GM18909 (cell line): Measurements from ENCODE around the gene C3orf20.
"Not testable (repeated sequence)": the region's sequence is repeated elsewhere in the genome, so short reads cannot be mapped to it uniquely, and the experiment has no call there.

ENCODE experiments used
- ATAC-seq: cut with Tn5 transposase; IDR thresholded peaks from one replicate; pipeline ENCODE4 v1.9.1; 2021; ENCODE audit warnings: mild to moderate bottlenecking; ENCODE audit not compliant: unreplicated experiment, poor library complexity

Gene C3orf20

DNA sequence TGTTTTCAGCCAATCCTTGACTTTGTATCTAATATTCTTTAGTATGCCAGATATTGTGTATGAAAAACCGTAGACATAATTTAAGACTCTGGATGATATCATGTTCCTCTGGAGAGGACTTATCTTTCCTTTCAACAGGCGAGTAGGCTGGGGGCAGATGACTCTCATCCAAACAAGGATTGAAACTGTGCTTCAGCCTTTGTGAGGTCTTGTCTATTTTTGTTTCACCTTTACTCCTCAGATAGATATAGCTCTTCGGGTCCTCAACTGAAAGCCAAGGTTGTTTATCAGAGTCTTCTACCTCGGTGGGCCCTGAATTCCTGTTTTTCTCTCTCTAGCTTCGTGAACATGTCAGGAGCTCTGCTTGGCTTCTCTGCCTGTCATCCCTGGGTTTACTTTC lies 66.0 kb downstream of the C3orf20 start:
- ATAC-seq = no peak

DNA sequence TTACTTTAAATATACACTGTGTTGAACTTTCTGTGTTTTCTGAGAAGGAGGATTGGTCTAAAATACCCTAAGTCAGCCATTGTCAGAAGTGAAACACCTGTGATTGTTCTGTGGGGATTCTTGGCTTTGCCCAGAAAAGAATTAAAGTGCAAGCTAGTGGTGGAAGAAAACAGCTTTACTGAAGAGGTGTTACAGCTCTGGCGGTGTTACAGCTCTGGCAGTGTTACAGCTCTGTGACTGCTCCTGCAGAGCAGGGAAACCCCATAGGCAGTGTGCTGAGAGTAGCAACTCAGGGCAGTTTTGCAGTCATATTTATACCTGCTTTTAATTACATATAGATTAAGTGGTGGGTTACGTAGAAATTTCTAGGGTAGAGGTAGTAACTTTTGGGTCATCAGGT lies 66.6 kb downstream of the C3orf20 start:
- no peak for ATAC-seq

DNA sequence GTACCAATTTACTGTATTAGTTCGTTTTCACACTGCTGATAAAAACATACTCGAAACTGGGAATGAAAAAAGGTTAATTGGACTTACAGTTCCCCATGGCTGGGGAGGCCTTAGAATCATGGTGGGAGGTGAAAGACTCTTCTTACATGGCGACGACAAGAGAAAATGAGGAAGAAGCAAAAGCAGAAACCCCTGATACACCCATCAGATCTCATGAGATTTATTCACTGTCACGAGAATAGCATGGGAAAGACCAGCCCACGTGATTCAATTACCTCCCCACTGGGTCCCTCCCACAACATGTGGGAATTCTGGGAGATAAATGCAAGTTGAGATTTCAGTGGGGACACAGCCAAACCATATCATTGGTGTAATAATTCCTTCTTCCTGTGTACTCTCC lies 69.6 kb downstream of the C3orf20 start:
- no peak for ATAC-seq

DNA sequence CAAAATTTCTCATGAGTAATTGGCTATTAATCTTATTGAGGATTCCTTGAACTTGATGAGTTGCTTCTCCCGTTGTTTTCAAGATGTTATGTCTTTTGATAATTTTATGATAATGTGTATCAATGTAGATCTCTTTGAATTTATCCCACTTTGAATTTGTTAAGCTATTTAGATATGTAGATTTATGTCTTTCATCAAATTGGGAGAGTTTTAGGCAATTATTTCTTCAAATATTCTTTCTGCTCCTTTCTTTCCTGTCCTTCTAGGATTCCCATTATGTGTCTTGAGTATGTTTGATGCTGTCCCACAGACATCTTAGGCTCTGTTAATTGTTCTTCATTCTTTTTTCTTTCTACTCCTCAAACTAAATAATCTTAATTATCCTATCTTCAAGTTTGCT lies 75.7 kb downstream of the C3orf20 start:
- ATAC-seq = no peak

DNA sequence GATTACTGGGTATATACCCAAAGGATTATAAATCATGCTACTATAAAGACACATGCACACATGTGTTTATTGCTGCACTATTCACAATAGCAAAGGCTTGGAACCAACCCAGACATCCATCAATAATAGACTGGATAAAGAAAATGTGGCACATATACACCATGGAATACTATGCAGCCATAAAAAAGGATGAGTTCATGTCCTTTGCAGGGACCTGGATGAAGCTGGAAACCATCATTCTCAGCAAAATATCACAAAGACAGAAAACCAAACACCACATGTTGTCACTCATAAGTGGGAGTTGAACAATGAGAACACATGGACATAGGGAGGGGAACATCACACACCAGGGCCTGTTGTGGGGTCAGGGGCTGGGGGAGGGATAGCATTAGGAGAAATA lies 78.0 kb downstream of the C3orf20 start:
- ATAC-seq = not testable (repeated sequence)

DNA sequence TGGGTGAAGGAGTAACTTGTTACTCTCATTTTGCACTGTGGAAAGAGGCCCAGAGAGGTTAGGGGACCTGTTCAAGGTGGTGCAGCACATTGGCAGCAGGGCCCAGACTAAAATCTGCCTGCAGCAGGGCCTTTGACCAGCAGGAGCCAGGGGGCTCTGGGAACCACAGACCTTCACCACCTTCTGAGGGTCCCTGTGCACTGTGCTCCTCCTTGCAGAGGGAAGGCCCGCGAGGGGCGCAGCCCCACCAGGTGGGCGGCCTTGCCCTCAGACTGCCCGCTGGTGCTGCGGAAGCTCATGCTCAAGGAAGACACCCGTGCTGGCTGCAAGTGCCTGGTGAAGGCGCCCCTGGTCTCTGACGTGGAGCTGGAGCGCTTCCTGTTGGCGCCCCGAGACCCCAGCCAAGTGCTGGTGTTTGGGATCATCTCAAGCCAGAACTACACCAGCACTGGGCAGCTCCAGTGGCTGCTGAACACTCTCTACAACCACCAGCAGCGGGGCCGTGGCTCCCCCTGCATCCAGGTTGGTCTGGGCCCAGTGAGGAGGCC lies 82.3 kb downstream of the C3orf20 start:
- ATAC-seq = no peak

DNA sequence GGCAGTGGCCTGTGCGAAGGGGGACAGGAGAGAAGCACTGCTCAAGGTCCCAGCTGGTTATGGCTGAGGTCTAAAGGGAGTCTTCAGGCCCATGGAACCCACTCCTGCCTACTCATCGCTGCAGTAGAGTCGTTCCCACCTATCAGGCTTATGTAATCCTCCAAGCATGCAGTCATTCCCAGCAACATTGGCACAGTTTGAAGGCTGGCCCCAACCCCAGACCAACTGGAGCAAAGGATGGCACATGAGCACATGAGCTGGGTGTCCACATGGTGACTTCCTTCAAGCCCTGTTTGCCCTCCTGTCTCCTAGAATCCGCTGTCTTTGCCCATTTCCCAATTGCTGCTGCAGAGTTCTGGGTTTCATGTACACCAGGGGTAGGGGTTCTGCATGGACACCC lies 83.4 kb downstream of the C3orf20 start:
- ATAC-seq = no peak

DNA sequence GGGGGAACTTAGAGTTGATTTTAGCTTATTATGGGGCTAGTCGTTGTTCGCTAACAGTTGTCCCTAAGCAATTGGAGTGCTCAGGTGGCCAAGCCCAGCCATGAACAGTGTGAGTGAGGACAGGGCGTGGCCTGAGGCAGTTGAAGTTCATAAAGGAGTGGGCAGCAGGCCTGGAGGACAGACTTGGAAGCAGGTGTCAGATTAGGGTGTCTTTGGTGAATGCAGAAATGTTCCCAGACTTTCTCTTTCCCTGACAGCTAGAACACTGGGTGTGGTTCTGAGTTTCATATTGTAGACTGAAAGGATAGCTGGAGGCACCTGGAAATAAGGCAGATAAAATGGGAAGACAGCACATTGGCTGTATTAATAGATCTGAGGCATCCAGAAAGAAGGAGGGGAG lies 84.0 kb downstream of the C3orf20 start:
- no peak for ATAC-seq

DNA sequence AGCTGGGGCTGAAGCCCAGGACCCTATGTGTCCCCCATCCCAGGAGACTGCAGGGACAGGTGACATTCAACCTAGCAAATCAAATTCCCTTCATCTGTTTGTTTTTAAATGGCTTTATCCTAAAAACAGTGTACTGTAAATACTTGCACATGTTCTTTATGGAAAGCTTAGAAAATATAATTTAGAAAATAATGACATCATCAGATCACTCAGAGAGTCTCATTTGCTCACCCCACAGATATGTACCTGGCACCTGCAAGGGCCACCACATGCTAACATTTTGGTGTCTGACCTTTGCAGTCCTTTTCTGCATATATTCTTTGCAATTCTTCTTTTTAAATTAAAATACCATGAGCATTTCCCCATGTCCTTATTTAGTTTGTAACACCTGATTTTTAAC lies 85.2 kb downstream of the C3orf20 start:
- ATAC-seq = no peak

DNA sequence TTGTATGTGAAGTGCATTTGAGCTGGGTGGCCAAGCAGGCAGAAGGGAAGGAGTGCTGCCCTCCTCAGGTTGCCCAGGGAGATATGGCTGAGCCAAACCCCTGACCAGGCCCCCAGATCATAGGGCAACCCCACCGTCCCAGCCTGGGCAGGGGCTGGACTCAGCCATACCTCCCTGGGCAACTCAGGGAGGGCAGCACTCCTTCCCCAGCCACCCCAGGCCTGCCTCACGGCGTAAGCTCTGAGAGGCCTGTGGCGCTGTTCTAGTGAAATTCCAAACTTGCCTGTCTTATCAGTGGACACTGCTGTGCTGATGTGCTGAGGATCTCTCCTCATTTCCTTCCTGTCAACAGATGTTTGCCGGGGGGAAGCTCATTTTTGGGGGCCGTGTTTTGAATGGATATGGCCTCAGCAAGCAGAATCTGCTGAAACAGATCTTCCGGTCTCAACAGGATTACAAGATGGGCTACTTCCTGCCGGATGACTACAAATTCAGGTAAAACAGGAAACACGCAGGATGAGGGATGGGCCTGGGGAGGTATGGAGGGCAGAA lies 86.3 kb downstream of the C3orf20 start:
- ATAC-seq = no peak

DNA sequence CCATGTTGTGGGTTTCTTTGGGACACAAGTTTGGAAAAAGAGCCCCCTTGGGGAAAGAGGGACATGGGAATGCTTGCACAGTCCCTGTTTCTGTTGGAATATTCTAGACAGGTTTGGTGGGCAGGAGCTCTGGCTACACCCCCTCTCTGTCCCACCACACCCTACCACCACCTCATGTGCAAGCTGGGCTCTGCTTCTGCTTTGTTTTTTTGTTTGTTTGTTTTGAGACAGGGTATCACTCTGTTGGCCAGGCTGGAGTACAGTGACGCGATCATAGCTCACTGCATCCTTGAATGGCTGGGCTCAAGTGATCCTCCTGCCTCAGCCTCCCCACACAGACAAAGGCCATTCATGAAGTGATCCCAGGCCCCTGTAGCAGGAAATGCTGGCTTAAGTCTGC lies 86.9 kb downstream of the C3orf20 start:
- no peak for ATAC-seq

DNA sequence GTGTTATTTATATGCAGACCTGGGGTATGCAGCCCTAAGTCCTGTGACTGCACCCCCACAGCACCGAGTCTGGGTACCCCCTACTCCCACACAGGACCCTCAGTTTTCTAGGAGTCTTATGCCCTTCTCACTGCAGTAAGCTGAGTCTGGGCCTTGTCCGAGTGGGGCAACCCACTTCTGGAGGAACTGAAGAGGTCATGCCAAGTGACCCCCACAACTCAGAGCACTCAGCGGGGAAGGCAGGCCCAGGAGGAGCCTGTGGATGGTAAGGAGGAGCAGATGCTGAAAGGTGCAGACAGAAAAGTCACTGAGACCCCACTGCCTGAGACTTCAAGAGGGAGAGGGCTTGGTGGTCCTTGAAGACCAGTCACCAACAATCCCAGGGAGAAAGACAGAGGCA lies 87.8 kb downstream of the C3orf20 start:
- no peak for ATAC-seq

DNA sequence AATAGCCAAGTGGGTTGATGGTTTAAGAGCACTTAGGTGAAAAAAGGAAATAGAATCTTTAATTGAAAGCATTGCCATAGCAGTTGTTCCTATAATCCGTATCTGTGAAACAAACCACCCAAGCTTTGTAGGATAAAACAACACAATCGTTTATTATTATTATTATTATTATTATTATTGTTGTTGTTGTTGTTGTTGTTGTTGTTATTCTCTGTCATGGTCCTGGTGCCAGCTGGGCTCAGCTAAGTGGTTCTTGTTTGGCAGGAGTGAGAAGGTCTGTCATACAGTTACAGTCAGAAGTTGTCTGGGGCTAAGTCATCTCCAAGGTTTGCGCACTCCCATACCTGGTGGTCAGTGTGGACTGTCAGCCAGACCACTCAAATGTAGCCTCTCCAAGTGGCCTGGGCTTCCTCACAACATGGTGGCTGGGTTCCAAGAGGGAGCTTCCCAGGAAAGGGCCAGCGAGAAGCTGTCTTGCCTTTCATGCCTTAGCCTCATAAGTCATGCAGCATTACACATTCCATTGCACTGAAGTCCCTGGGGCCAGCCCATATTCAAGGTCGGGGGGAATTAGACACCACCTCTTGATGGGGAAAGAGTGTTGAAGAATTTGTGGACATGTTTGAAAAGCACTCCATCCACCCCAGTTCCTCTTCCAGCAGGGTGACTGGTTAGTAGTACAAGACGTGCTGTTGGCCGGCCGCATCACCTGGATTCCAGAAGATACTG lies 89.6 kb downstream of the C3orf20 start:
- no peak for ATAC-seq

DNA sequence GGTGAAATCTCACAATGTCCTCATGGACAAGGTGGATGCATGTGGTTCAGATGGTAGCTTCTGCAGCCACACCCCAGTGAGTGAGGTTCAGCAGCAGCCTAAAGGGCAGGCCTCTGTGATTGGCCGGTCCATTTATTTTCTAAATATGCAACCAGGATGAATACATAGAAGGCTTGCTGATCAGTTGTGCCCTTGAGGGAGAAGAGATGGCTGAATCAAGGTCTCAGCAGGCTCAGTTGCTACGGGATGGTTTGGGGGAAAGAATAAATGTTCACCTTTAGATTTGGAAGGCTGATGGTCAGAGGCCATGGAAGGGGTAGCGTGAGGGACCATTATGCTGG lies 90.1 kb downstream of the C3orf20 start:
- ATAC-seq = no peak

DNA sequence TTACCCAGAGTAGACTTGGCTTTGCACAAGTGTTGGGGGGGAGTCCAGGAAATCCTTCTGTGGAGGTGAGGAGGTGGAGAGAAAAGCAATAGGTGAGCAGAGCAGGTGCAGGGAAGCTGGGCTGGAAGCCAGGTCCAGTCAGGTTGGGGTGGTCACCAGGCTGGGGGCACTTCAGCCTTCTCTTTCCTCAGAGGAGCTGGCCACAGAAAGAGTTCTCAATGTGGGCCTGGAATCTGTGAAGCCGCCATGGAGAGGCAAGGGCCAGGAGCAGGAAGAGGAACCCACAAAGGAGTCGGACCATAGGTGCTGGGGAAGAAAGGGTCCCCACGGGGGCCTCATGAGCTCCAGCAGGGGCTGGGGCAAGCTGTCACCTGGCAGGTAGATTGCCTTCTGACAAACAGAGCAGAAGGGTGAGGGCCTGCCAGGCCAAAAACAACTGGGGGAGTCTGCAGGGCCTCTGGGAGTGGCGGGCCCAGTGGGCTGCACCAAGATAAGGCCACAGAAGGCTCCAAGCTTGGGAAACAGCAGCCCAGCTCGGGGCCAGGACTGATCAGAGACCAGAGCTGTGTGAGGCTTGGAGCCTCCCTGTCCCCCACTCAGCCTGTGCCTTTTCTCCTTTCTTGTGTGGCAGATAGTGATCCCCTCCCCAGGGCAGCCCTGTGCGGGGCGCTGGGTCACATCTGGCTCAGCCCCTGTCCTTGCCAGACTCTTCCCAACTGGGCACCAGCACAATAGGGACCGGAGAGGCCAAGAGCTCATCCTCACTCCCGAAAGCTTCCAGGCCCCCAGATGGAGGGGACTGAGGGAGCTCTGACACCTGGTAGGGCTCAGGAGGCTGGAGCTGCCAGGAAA lies 90.9 kb downstream of the C3orf20 start:
- no peak for ATAC-seq

DNA sequence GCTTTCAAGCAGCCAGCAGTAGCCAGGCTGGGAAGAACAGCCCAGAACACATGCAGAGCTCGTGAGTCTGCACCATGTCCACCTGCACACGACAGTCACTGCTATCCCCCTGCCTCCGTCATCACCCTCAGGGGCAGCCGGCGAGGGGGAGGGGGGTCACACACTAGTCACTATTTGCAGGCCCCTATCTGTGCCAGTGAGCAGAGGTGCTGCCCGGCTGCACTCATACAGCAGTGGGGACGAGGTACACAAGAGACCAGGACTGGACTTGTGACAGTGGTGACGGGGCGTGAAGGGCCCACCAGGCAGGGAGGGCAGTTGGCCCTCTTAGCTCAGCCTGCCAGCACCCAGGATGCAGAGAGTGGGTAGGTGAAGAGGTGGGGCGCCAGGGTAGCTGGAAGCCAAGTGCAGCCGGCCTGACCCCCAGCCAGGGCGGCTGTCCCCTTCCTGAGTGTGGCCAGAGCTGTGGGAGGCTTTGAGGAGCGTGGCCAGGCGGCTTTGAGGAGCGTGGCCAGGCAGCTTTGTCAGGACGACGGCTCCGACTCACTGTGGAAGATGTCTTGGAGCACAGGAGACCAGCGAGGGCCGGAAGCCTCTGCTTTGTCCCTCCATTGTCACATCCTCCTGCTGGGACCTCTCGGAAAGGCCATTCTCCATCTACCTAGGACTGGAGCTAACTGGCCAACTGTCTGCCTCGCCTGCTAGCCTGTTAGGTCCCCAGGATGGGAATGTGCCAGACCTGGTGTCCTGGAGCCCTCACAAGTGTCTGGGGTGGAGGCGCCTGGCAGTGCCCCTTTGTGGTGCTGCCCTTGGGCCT lies 91.7 kb downstream of the C3orf20 start:
- ATAC-seq = no peak

DNA sequence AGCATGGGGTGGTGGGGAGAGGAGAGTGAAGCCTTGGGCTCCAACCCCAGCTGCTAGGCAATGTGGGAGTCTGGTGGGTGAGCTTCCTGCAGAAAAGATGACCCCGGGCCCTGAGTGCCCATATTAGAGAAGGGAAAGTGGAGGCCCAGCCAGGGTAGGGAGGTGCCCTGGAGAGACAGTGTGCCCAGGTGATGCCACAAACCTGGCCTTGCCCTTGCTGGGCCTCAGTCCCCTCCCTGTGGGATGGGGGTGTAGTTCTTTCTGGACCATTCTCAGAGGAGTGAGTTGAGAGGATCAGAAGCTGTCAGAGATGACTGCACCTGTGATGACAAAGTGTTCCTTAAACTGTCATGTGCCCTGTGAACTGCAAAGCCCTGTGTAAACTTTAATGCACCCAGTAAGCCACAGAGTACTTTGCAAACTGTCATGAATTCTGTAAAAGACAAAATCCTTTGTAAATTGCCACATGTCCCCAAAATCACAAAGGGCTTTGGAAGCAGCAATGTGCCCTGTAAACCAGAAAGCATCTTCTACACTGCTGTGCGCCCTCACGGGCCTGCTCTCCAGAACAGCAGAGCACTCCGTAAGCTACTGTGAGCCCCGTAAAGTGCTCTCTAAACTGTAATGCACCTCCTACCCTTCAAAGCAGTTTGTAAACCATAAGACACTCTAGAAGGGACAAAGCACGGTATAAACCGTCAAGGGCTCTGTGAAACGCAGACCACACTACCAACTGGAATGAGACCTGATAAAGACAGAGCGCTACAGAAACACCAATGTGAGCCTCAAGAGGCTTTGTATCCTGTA lies 92.5 kb downstream of the C3orf20 start:
- no peak for ATAC-seq

DNA sequence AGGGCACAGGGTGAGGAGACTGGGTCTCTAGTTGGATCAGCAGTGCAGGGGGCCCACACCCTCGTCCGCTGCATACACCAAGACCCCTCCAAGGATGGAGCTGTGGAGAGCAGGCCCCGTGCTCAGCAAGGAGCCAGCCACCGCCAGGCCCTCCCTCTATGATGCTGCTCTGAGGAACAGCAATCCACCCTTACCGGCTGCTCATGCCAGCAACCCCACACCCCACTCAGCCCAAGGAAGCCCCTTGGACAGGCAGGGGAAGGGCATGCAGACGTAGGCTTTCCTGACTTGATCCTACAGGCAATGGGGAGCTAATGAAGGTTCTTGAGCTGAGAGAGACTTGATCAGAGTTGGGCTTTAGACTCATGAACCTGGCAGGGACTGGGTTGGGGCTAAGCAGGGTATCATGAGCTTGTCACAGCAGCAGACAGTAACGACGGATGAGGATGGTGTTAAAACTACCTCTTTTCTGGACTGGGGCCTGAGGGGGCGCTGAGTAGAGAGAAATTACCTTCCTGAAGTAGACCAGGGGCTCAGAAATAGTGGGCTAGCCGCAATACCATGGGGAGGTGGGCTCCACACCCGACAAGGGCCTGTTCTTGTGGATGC lies 93.3 kb downstream of the C3orf20 start:
- no peak for ATAC-seq

DNA sequence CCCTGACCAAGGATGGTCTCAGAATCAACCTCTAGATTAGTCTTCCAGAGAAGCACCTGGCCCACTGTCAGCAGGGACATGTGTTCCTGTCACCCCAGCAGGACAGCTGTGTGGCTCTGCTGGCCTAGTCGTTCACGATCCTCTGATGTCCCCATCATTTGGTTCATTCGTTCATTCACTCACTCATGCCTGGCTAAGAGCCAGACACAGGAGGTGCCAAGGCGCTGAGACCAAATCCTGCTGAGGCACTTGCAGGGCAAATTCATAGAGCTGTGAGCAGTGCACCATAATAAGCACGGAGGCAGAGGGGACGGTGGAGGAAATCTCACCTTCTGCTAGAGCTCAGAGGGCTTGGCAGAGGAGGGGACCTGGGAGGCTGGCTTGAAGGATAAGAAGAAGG lies 93.9 kb downstream of the C3orf20 start:
- no peak for ATAC-seq
